ENCODE results near the gene ABR. TPM values are rescaled to one million over a fixed set of nuclear protein-coding genes. Genes with fewer than 3 reads are reported as not detected.

ABR gene
- total and polyA plus RNA-seq, 4 donors: 2.7 to 12.9 (median 6.8) TPM

DNA sequence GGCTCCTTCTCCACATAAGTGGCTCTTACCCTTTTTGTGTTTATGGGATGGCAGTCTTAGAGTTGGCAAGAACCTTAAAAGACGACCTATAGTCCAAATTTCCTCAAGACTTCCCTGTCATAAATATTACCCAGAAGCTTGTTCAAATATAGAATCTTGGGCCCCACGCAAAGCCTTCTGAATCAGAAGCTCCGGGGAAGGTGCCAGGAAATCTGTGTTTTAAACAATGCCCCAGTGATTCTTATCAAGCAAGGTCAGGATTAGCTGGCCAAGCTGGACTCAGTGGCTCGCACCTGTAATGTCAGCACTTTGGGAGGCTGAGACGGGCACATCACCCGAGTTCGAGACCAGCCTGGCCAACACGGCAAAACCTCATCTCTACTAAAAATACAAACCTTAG is 97.2 kb downstream of the ABR start:
- 89% methylated on average over 8 of the region's 8 CpGs for WGBS
- Histone ChIP-seq H3K27ac (ENCODE audit: low read depth in 1 of 2, low read length in 2 of 2) (no peak overlapping the region), H3K9me3 (ENCODE audit: control insufficient read depth in 4 of 4, low read length in 3 of 4) (no peaks in the 10 kb centered on the region)

GRCh38 chr17:1078831-1079561 is 100.8 kb downstream of the ABR start:
- no peak overlapping the region for H3K27ac ChIP-seq (ENCODE audit: low read depth in 1 of 2, low read length in 2 of 2)
- no peak overlapping the region for H3K4me3 ChIP-seq (ENCODE audit: low read depth in 1 of 3, low read length in 3 of 3)
- no peak overlapping the region for H3K9ac ChIP-seq (ENCODE audit: low read depth in 1 of 2, low read length in 2 of 2)
- no peaks in the 10 kb centered on the region for H3K4me1 ChIP-seq (ENCODE audit: control insufficient read depth in 4 of 4, insufficient read depth in 4 of 4, low read length in 3 of 4)
- H3K27me3 ChIP-seq (ENCODE audit: control insufficient read depth in 4 of 4, insufficient read depth in 4 of 4, low read length in 3 of 4): no peaks in the 10 kb centered on the region
- TF ChIP-seq ZBTB33 (IDR thresholded peaks at IDR 0.05): no peak
- no peak for TF ChIP-seq FOXA2 (IDR thresholded peaks at IDR 0.05)
- no peak for TF ChIP-seq GABPA (IDR thresholded peaks at IDR 0.05 in 1 of 2, conservative IDR thresholded peaks at IDR 0.05 in 1 of 2)
- no peak for TF ChIP-seq REST (IDR thresholded peaks at IDR 0.05)
- no peak for TF ChIP-seq JUND (IDR thresholded peaks at IDR 0.05)
- no peaks in the 10 kb centered on the region for H3K9me3 ChIP-seq (ENCODE audit: control insufficient read depth in 4 of 4, low read length in 3 of 4)
- no peak for DNase-seq (ENCODE audit: low spot score)
- peaks cover 0 to 2% (median 0%) of the 10 kb centered on the region in 4 donors for H3K36me3 ChIP-seq (ENCODE audit: control insufficient read depth in 4 of 4, insufficient read depth in 3 of 4, low read depth in 1 of 4, low read length in 3 of 4)
- 62% methylated on average over 43 of the region's 43 CpGs for WGBS

More for the DNA sequence above, 97.2 kb downstream of the ABR start:
- TF ChIP-seq FOXA1 (IDR thresholded peaks at IDR 0.05): no peak
- TF ChIP-seq TAF1 (conservative IDR thresholded peaks at IDR 0.05): no peak
- no peak for TF ChIP-seq ZBTB33 (IDR thresholded peaks at IDR 0.05)
- no peak for TF ChIP-seq JUND (IDR thresholded peaks at IDR 0.05)
- no peak overlapping the region for H3K9ac ChIP-seq (ENCODE audit: low read depth in 1 of 2, low read length in 2 of 2)
- no peak overlapping the region for H3K4me3 ChIP-seq (ENCODE audit: low read depth in 1 of 3, low read length in 3 of 3)
- peaks cover 0 to 2% (median 0%) of the 10 kb centered on the region in 4 donors for H3K36me3 ChIP-seq (ENCODE audit: control insufficient read depth in 4 of 4, insufficient read depth in 3 of 4, low read depth in 1 of 4, low read length in 3 of 4)
- peaks cover 0 to 2% (median under 1%) of the 10 kb centered on the region in 4 donors for H3K4me1 ChIP-seq (ENCODE audit: control insufficient read depth in 4 of 4, insufficient read depth in 4 of 4, low read length in 3 of 4)
- no peaks in the 10 kb centered on the region for H3K27me3 ChIP-seq (ENCODE audit: control insufficient read depth in 4 of 4, insufficient read depth in 4 of 4, low read length in 3 of 4)
- no peak for DNase-seq (ENCODE audit: low spot score)

Data from liver (tissue), 9 donors.